ENCODE measurements around the gene VPS8. TPM values are rescaled to one million over a fixed set of nuclear protein-coding genes. Genes with fewer than 3 reads are reported as not detected.

The VPS8 gene
- total RNA-seq, 1 experiment from 2014 or later, result 37.6 TPM

DNA sequence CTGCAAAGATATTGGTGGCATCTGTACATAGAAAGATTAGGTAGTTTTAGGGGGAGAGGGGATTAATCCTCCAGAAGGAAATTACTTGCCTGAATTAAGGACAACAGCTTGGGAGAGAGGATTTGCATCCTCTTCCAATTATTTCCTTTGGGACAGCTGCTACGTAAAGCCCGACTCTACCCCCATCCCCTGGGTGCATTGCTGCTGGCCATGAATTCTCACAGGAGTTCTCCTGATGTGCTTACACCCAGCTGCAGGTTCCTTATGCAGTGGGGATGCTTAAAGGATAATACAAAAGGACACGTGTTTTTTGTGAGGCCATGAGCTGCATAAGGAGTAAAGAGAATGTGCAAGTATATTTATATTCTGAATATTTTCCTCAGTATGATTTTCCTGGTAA lies 132.3 kb downstream of the VPS8 start:
- RAD21 ChIA-PET (ENCODE audit: low non-redundant PET in 1 of 2, low total read pairs in 2 of 2, uncharacterized antibody in 2 of 2, unreplicated experiment in 2 of 2), result no interaction called here
- Histone ChIP-seq H4K20me1 (ENCODE audit: insufficient read depth) (no peaks in the 10 kb centered on the region), H3K4me3 (replicated peaks in 1 of 2; ENCODE audit: low read depth in 1 of 2, low read length in 2 of 2) (no peak overlapping the region), H3K36me3 (ENCODE audit: control insufficient read depth in 1 of 2, insufficient read depth in 2 of 2, low read length in 2 of 2) (0 out of 4 replicates have a peak, but pooled peaks cover 0 to 4% of the 10 kb centered on the region in 2 experiments), H3K9me2 (ENCODE audit: insufficient read depth) (no peaks in the 10 kb centered on the region), H3K79me2 (ENCODE audit: insufficient read depth, low read length) (no peaks in the 10 kb centered on the region), H3K27me3 (ENCODE audit: insufficient read depth, low read length) (no peaks in the 10 kb centered on the region), H3K9ac (ENCODE audit: low read length) (no peak overlapping the region), H3K4me2 (ENCODE audit: low read length) (no peak overlapping the region), H3K27ac (ENCODE audit: low read depth, low read length) (no peak overlapping the region), H3K9me3 (ENCODE audit: control insufficient read depth in 1 of 2, insufficient read depth in 1 of 2, low read depth in 1 of 2, low read length in 2 of 2) (no peaks in the 10 kb centered on the region), H2AFZ (ENCODE audit: low read depth, low read length, poor library complexity, severe bottlenecking) (no peak overlapping the region), H3K4me1 (ENCODE audit: control insufficient read depth in 1 of 2, insufficient read depth in 2 of 2, low read length in 2 of 2) (no peaks in the 10 kb centered on the region)
- CTCF ChIA-PET, result no interaction called here
- POLR2A ChIA-PET, result no interaction called here
- no TSS peak for BruUV-seq (replicated peaks)
- no peak for DNase-seq (ENCODE audit: low read depth, low spot score)
- TF ChIP-seq YY1 (IDR thresholded peaks at IDR 0.05; ENCODE audit: extremely low read depth, insufficient replicate concordance, low read depth, low read length), result no peak
- no peak for ATAC-seq
- intact Hi-C loops (cut with micrococcal nuclease), result no loop called here

- POLR2A ChIA-PET, result no interaction called here
- Histone ChIP-seq H2AFZ (ENCODE audit: low read depth, low read length, poor library complexity, severe bottlenecking) (no peak overlapping the region), H3K9ac (ENCODE audit: low read length) (no peak overlapping the region), H3K79me2 (ENCODE audit: insufficient read depth, low read length) (no peaks in the 10 kb centered on the region), H4K20me1 (ENCODE audit: insufficient read depth) (no peaks in the 10 kb centered on the region), H3K36me3 (ENCODE audit: control insufficient read depth in 1 of 2, insufficient read depth in 2 of 2, low read length in 2 of 2) (no peaks in the 10 kb centered on the region), H3K4me1 (ENCODE audit: control insufficient read depth in 1 of 2, insufficient read depth in 2 of 2, low read length in 2 of 2) (no peaks in the 10 kb centered on the region), H3K4me3 (replicated peaks in 1 of 2; ENCODE audit: low read depth in 1 of 2, low read length in 2 of 2) (no peak overlapping the region), H3K27ac (ENCODE audit: low read depth, low read length) (no peak overlapping the region), H3K4me2 (ENCODE audit: low read length) (no peak overlapping the region), H3K9me3 (ENCODE audit: control insufficient read depth in 1 of 2, insufficient read depth in 1 of 2, low read depth in 1 of 2, low read length in 2 of 2) (no peaks in the 10 kb centered on the region), H3K27me3 (ENCODE audit: insufficient read depth, low read length) (no peaks in the 10 kb centered on the region), H3K9me2 (ENCODE audit: insufficient read depth) (no peaks in the 10 kb centered on the region)
- no peak for DNase-seq (ENCODE audit: low read depth, low spot score)
- TF ChIP-seq SP1 (IDR thresholded peaks at IDR 0.05; ENCODE audit: low read depth), result no peak
- no peak for TF ChIP-seq CEBPB (IDR thresholded peaks at IDR 0.05; ENCODE audit: low read depth)
- TF ChIP-seq ZFX (IDR thresholded peaks at IDR 0.05), result no peak
- no peak for TF ChIP-seq RAD21 (IDR thresholded peaks at IDR 0.05; ENCODE audit: low read depth)
- TF ChIP-seq, protein P1, sequence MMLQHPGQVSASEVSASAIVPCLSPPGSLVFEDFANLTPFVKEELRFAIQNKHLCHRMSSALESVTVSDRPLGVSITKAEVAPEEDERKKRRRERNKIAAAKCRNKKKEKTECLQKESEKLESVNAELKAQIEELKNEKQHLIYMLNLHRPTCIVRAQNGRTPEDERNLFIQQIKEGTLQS (IDR thresholded peaks at IDR 0.05), result no peak
- TF ChIP-seq ZNF274 (IDR thresholded peaks at IDR 0.05; ENCODE audit: low read depth, low read length), result no peak
- no peak for TF ChIP-seq POLR2AphosphoS5 (IDR thresholded peaks at IDR 0.05; ENCODE audit: low read depth, low read length)
- CTCF ChIA-PET, result no interaction called here
- BruUV-seq (replicated peaks), result no TSS peak
- ATAC-seq, result no peak
- RAD21 ChIA-PET (ENCODE audit: low non-redundant PET in 1 of 2, low total read pairs in 2 of 2, uncharacterized antibody in 2 of 2, unreplicated experiment in 2 of 2), result no interaction called here
- intact Hi-C loops (cut with micrococcal nuclease), result no loop called here
These were observed 134.1 kb downstream of the VPS8 start for GRCh38 chr3:184945886-184946625.

All from HCT116 (cell line).